Thyroid gland (tissue), 4 donors: ENCODE results near the gene PSEN2.

Source experiments
- CTCF ChIP-seq, 6 experiments: fragments of 200-600 bp in 3 of 6; fragments of 450-650 bp in 3 of 6; sonication (generic) in 3 of 6; IDR thresholded peaks; one replicate each; pipeline ENCODE4 v1.5.1; 2016 to 2019; ENCODE audit warnings: antibody characterized with exemption in 6 of 6, mild to moderate bottlenecking in 2 of 6, inconsistent platforms in 1 of 6, moderate library complexity in 1 of 6
- POLR2A ChIP-seq, 2 donors: fragments of 450-650 bp; IDR thresholded peaks; one replicate each; pipeline ENCODE4 v1.6.1; 2017; ENCODE audit warnings: antibody characterized with exemption in 2 of 2, mild to moderate bottlenecking in 2 of 2, moderate library complexity in 1 of 2

- TF ChIP-seq CTCF (IDR thresholded peaks at IDR 0.05) (no peak), POLR2A (IDR thresholded peaks at IDR 0.05) (no peak)
These were observed 72.0 kb downstream of the PSEN2 start for GRCh38 chr1:226942392-226942791.
